Endothelial cell of umbilical vein (primary cell): ENCODE results near the gene CAPN5. TPM values are rescaled to one million over a fixed set of nuclear protein-coding genes. Genes with fewer than 3 reads are reported as not detected.

Experiments
- BruUV-seq: library from RNA; stranded (reverse); fragments of 400-500 nt; replicated peaks from 2 replicates; lab custom pipeline; 2021; lab: Mats Ljungman, UMichigan
- CTCF ChIA-PET: fragments of 300-600, 350-600 bp; sonication (Branson Sonifier 250); formaldehyde crosslinking; loops from one replicate; lab custom pipeline; 2021; ENCODE audit warnings: antibody characterized with exemption, inconsistent platforms; lab: Charles Lee
- POLR2A ChIA-PET: fragments of 300-600, 350-600 bp; sonication (Branson Sonifier 250); formaldehyde crosslinking; loops from one replicate; lab custom pipeline; 2021; ENCODE audit warnings: antibody characterized with exemption, inconsistent platforms; lab: Charles Lee
- DNase-seq: peaks from one replicate; pipeline ENCODE4 v3.0.0-alpha.2; 2011; ENCODE audit warnings: low read depth, low spot score
- FAIRE-seq: peaks from 2 replicates; lab custom pipeline; 2011; peaks lifted over from hg19 to GRCh38; lab: Jason Lieb, UNC
- H2AFZ ChIP-seq: 2 replicates; pipeline ENCODE4 v1.6.0; 2012; ENCODE audit warnings: low read depth, low read length, control low read depth, inconsistent platforms
- H3K27ac ChIP-seq: 2 replicates; pipeline ENCODE4 v1.5.1; 2011; ENCODE audit warnings: low read depth, mild to moderate bottlenecking, control low read depth, low read length, moderate library complexity; ENCODE audit not compliant: insufficient read depth
- H3K27me3 ChIP-seq, 2 experiments: 2 replicates each; pipeline versions ENCODE4 v1.6.0 to v1.6.1; 2011; ENCODE audit warnings: low read length in 2 of 2, mixed read lengths in 1 of 2; ENCODE audit not compliant: control insufficient read depth in 2 of 2, insufficient read depth in 2 of 2
- H3K36me3 ChIP-seq, 2 experiments: 2 replicates in 1 of 2; 3 replicates in 1 of 2; pipeline ENCODE4 v1.5.1; 2011; ENCODE audit warnings: low read length in 2 of 2, mild to moderate bottlenecking in 1 of 2, moderate library complexity in 1 of 2; ENCODE audit not compliant: control insufficient read depth in 2 of 2, insufficient read depth in 2 of 2; ENCODE audit errors: extremely low read depth in 1 of 2
- H3K4me1 ChIP-seq: 3 replicates; pipeline ENCODE4 v1.5.1; 2011; ENCODE audit warnings: mild to moderate bottlenecking, low read length; ENCODE audit not compliant: control insufficient read depth, insufficient read depth; ENCODE audit errors: extremely low read depth
- H3K4me2 ChIP-seq: 2 replicates; pipeline ENCODE4 v1.6.1; 2011; ENCODE audit warnings: low read length, control low read depth, mixed read lengths; ENCODE audit not compliant: insufficient read depth
- H3K4me3 ChIP-seq, 3 experiments: fragments of 200-600 bp in 1 of 3; sonication (generic), shearing (Covaris generic) in 1 of 3; replicated peaks in 1 of 3; 2 replicates each; pipeline ENCODE4 v1.5.1; 2011 to 2016; ENCODE audit warnings: control low read depth in 3 of 3, low read length in 3 of 3, mild to moderate bottlenecking in 2 of 3, inconsistent platforms in 1 of 3, low read depth in 1 of 3, moderate library complexity in 1 of 3; ENCODE audit not compliant: insufficient read depth in 1 of 3
- H3K79me2 ChIP-seq: 2 replicates; pipeline ENCODE4 v1.6.0; 2012; ENCODE audit warnings: low read length, inconsistent platforms; ENCODE audit not compliant: control insufficient read depth, insufficient read depth
- H3K9ac ChIP-seq: replicated peaks from 2 replicates; pipeline ENCODE3; 2011; ENCODE audit warnings: low read length, control low read depth; ENCODE audit not compliant: insufficient read depth; ENCODE audit errors: extremely low read depth
- H3K9me1 ChIP-seq: replicated peaks from 3 replicates; pipeline ENCODE4 v1.6.0; 2011; ENCODE audit warnings: mild to moderate bottlenecking, low read length; ENCODE audit not compliant: control insufficient read depth, insufficient read depth; ENCODE audit errors: extremely low read depth
- H3K9me3 ChIP-seq: replicated peaks from 2 replicates; pipeline ENCODE4 v1.5.1; 2012; ENCODE audit warnings: low read length, inconsistent platforms; ENCODE audit not compliant: control insufficient read depth, insufficient read depth
- H4K20me1 ChIP-seq: replicated peaks from 2 replicates; pipeline ENCODE3; 2011; ENCODE audit warnings: mild to moderate bottlenecking, low read length; ENCODE audit not compliant: control insufficient read depth, insufficient read depth; ENCODE audit errors: extremely low read depth
- CTCF ChIP-seq, 2 donors: IDR thresholded peaks; 1 replicate in 1 of 2; 2 replicates in 1 of 2; pipeline ENCODE4 v1.5.1; 2011; ENCODE audit warnings: low read length in 2 of 2, mild to moderate bottlenecking in 2 of 2, moderate library complexity in 2 of 2, control low read depth in 1 of 2, inconsistent platforms in 1 of 2, low read depth in 1 of 2; ENCODE audit not compliant: insufficient read depth in 1 of 2; ENCODE audit errors: extremely low read depth in 1 of 2
- EZH2 ChIP-seq: IDR thresholded peaks from 2 replicates; pipeline ENCODE4 v1.6.1; 2012; ENCODE audit warnings: borderline replicate concordance, low read depth, mild to moderate bottlenecking, moderate library complexity, low read length, inconsistent platforms; ENCODE audit not compliant: severe bottlenecking
- FOS ChIP-seq: IDR thresholded peaks from 2 replicates; pipeline ENCODE4 v1.6.1; 2011; ENCODE audit warnings: mild to moderate bottlenecking, low read length, moderate library complexity, borderline replicate concordance; ENCODE audit not compliant: insufficient read depth
- GATA2 ChIP-seq: IDR thresholded peaks from 2 replicates; pipeline ENCODE4 v1.7.0; 2011; ENCODE audit warnings: low read depth, mild to moderate bottlenecking, moderate library complexity, mixed read lengths, low read length; ENCODE audit not compliant: insufficient read length, insufficient read depth
- JUN ChIP-seq: IDR thresholded peaks from 2 replicates; pipeline ENCODE4 v1.6.1; 2011; ENCODE audit warnings: borderline replicate concordance, low read depth; ENCODE audit not compliant: insufficient read length, insufficient read depth
- MAX ChIP-seq: IDR thresholded peaks from 2 replicates; pipeline ENCODE4 v1.6.1; 2011; ENCODE audit not compliant: insufficient read depth, insufficient read length
- MYC ChIP-seq: IDR thresholded peaks from one replicate; pipeline ENCODE4 v1.6.1; 2011; ENCODE audit warnings: mild to moderate bottlenecking, low read depth, low read length
- POLR2A ChIP-seq: IDR thresholded peaks from 2 replicates; pipeline ENCODE4 v1.6.1; 2012; ENCODE audit warnings: low read depth, mild to moderate bottlenecking, control low read depth, low read length
- POLR2AphosphoS5 ChIP-seq: IDR thresholded peaks from 2 replicates; pipeline ENCODE4 v1.6.1; 2012; ENCODE audit warnings: low read depth, mild to moderate bottlenecking, control low read depth, low read length, moderate library complexity; ENCODE audit not compliant: insufficient read depth
- dilution Hi-C: fragments of 300-500 bp; cut with MboI; formaldehyde crosslinking; loops from one replicate; pipeline ENCODE4 v1.15.0; 2019; ENCODE audit warnings: low sequenced_read_pairs; ENCODE audit not compliant: extremely low pct_ligation_motif_present
- intact Hi-C: fragments of 100-400 bp; cut with micrococcal nuclease; formaldehyde crosslinking; loops from one replicate; pipeline ENCODE4 v1.10.0; 2022
- polyA plus RNA-seq, 4 experiments: library from polyadenylated mRNA; depleted of rRNA in 3 of 4; stranded (reverse) in 3 of 4; unstranded in 1 of 4; fragments of >200 nt; gene quantifications; 2 replicates each; pipeline versions ENCODE4 v1.2.1 to v1.2.3, GENCODE V29; 2011 to 2012; ENCODE audit warnings: missing spikeins in 1 of 4
- total RNA-seq: library from RNA; stranded (reverse); gene quantifications from 2 replicates; pipeline ENCODE4 v1.2.3, GENCODE V29; 2021

The CAPN5 gene
- total and polyA plus RNA-seq, 2 donors (not counting 3 experiments of a cell fraction or from before 2014, with no cell fraction given) = 15.0 to 17.0 TPM

- Histone ChIP-seq H3K9ac (no peak overlapping the region), H3K4me1 (no peaks in the 10 kb centered on the region), H3K4me2 (no peak overlapping the region), H3K4me3 (no peak overlapping the region), H3K9me1 (no peaks in the 10 kb centered on the region), H2AFZ (no peak overlapping the region), H3K36me3 (no peaks in the 10 kb centered on the region), H3K27ac (no peak overlapping the region), H3K79me2 (no peaks in the 10 kb centered on the region), H3K9me3 (no peaks in the 10 kb centered on the region), H3K27me3 (no peaks in the 10 kb centered on the region), H4K20me1 (no peaks in the 10 kb centered on the region)
- CTCF ChIA-PET = interaction anchor here (1.7 to 7.3 kb wide), 11 partner anchors 8 to 97 kb away, joined by 9 to 316 read pairs (median 44); partner anchors contain the start of genes CAPN5, MYO7A and OMP
- DNase-seq (no peak), FAIRE-seq (no peak)
- POLR2A ChIA-PET = no interaction called here
- intact Hi-C loops (loop anchor here (5.0 kb wide), 1 partner anchor 168 kb away; no protein-coding TSS in a partner anchor), dilution Hi-C loops (no loop called here)
- TF ChIP-seq JUN = no peak
- TF ChIP-seq MAX = no peak
- TF ChIP-seq FOS = no peak
- BruUV-seq = no TSS peak
Observed at GRCh38 chr11:77090046-77090372, 23.2 kb downstream of the CAPN5 start.

- DNase-seq (no peak), FAIRE-seq (no peak)
- H3K27me3 ChIP-seq = no peaks in the 10 kb centered on the region
- no peak overlapping the region for H3K27ac ChIP-seq
- H3K4me2 ChIP-seq = no peak overlapping the region
- peaks cover 0 to under 1% of the 10 kb centered on the region in 2 experiments for H3K36me3 ChIP-seq
- H3K4me3 ChIP-seq = no peak overlapping the region
- no peak for TF ChIP-seq POLR2A
- TF ChIP-seq EZH2 = no peak
- no peak for TF ChIP-seq MAX
- no peak for TF ChIP-seq GATA2
- no peak for TF ChIP-seq JUN
- no peak for TF ChIP-seq CTCF (IDR thresholded peaks at IDR 0.05; ENCODE audit: extremely low read depth in 1 of 2, insufficient read depth in 1 of 2, low read depth in 1 of 2, low read length in 2 of 2)
- no peak for TF ChIP-seq FOS
- TF ChIP-seq MYC = no peak
- no peak for TF ChIP-seq POLR2AphosphoS5
- dilution Hi-C loops = no loop called here
- H2AFZ ChIP-seq = no peak overlapping the region
- no peaks in the 10 kb centered on the region for H3K79me2 ChIP-seq
- no peaks in the 10 kb centered on the region for H3K9me3 ChIP-seq
- POLR2A ChIA-PET = interaction anchor here (0.7 to 1.9 kb wide), 2 partner anchors 8 to 24 kb away, joined by 4 to 5 read pairs; partner anchors contain the start of gene CAPN5
- intact Hi-C loops = loop anchor here (1.0 to 5.0 kb wide), 4 partner anchors 17 to 168 kb away; partner anchors contain the start of gene CAPN5
- CTCF ChIA-PET = interaction anchor here (0.6 to 7.3 kb wide), 33 partner anchors 9 to 458 kb away, joined by 3 to 316 read pairs (median 7); partner anchors contain the start of genes CAPN5, MYO7A and OMP
- no peaks in the 10 kb centered on the region for H3K4me1 ChIP-seq
- no peaks in the 10 kb centered on the region for H4K20me1 ChIP-seq
- H3K9ac ChIP-seq = no peak overlapping the region
- no TSS peak for BruUV-seq
- no peaks in the 10 kb centered on the region for H3K9me1 ChIP-seq
Observed at GRCh38 chr11:77090373-77091111, 23.8 kb downstream of the CAPN5 start.
